Type B pancreatic cell (in vitro differentiated cells): ENCODE measurements around the gene PRDM2. TPM values are rescaled to one million over a fixed set of nuclear protein-coding genes. Genes with fewer than 3 reads are reported as not detected.
"Not testable (repeated sequence)": the region's sequence is repeated elsewhere in the genome, so short reads cannot be mapped to it uniquely, and the experiment has no call there.

Experiments used
- DNase-seq: peaks from one replicate; pipeline ENCODE4 v3.0.0; 2021; ENCODE audit warnings: mixed read lengths; ENCODE audit not compliant: unreplicated experiment; ENCODE audit errors: extremely low spot score
- H3K27ac Mint-ChIP-seq: 2 replicates; pipeline ENCODE4 v1.8.0; 2021; ENCODE audit warnings: mild to moderate bottlenecking, mixed read lengths
- H3K27me3 Mint-ChIP-seq: 2 replicates; pipeline ENCODE4 v1.8.0; 2021; ENCODE audit warnings: mixed read lengths
- H3K36me3 Mint-ChIP-seq: 2 replicates; pipeline ENCODE4 v1.8.0; 2021; ENCODE audit warnings: mixed read lengths
- H3K4me1 Mint-ChIP-seq: one replicate; pipeline ENCODE4 v1.8.0; 2021; ENCODE audit warnings: mixed read lengths; ENCODE audit not compliant: unreplicated experiment
- H3K4me3 Mint-ChIP-seq: 2 replicates; pipeline ENCODE4 v1.8.0; 2021; ENCODE audit warnings: mild to moderate bottlenecking, mixed read lengths
- H3K9me3 Mint-ChIP-seq: 2 replicates; pipeline ENCODE4 v1.8.0; 2021; ENCODE audit warnings: mixed read lengths
- CTCF ChIP-seq: fragments of 200-600 bp; sonication (generic); conservative IDR thresholded peaks from 2 replicates; pipeline ENCODE4 v1.5.0; 2021; ENCODE audit warnings: antibody characterized with exemption, mild to moderate bottlenecking
- total RNA-seq: library from RNA; stranded (reverse); gene quantifications from 2 replicates; pipeline ENCODE4 v1.2.1, GENCODE V29; 2021; ENCODE audit warnings: low replicate concordance

PRDM2 gene
- total RNA-seq, 1 donor from 2014 or later: 44.6 TPM

- Mint-ChIP-seq H3K36me3 (peaks cover 6% of the 10 kb centered on the region), H3K27ac (no peak overlapping the region), H3K4me3 (no peak overlapping the region), H3K4me1 (peaks cover 19% of the 10 kb centered on the region), H3K9me3 (no peaks in the 10 kb centered on the region), H3K27me3 (no peaks in the 10 kb centered on the region)
- no peak for DNase-seq
- no peak for TF ChIP-seq CTCF
Observed at GRCh38 chr1:13707164-13707563, 7.2 kb downstream of the PRDM2 start.

DNA sequence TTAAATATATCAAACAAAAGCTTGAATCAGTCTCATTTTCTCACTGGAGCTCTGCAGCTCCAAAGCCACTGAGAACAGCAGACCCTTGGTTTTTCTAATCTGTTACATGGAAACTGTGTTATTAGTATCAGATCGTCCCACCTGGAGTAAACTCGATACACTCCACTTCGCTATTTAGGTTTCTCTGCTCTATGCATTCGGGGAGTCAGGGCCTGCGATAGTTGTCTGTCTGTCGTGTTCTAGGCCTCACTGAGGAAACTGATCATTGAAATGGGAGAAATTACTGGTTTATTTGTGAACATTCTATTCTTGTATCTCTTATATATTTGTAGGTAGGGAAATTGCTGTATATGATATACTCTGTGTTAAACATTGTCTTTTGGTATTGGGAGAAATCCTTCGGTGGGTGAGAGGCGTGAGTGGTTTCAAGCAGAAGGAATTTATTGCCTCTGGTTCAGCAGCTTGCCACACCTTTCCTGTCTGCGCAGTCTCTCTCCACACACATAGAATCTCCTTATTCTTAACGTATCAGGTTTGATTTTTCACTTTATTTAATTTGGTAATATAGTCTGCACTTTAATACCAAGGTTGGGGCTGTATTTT is 8.5 kb downstream of the PRDM2 start:
- Mint-ChIP-seq H3K9me3 (no peaks in the 10 kb centered on the region), H3K27me3 (no peaks in the 10 kb centered on the region), H3K4me1 (peaks cover 19% of the 10 kb centered on the region), H3K36me3 (peaks cover 6% of the 10 kb centered on the region), H3K4me3 (no peak overlapping the region), H3K27ac (peak overlapping the region; percentile 63)
- DNase-seq: no peak
- TF ChIP-seq CTCF: no peak

DNA sequence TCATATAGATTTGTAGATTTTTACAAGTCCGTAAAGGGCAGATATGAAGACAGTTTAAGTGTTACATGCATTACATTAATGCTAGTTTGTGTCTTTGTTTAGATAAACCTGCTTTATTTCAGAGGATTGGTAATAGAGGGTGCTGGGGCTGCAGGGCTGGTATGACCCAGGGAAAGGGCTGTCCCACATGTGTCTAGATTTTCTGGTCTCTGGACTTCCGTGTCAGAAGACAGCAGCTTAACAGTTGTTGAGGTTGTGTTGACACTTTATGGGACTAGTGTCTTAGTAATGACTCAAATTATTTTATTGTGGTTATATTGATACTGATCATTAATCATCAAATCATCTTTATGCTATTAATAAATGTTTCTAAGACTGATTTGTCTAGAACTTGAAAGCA is 10.1 kb downstream of the PRDM2 start:
- Mint-ChIP-seq H3K4me3 (no peak overlapping the region), H3K9me3 (no peaks in the 10 kb centered on the region), H3K36me3 (peaks cover 6% of the 10 kb centered on the region), H3K27ac (no peak overlapping the region), H3K27me3 (no peaks in the 10 kb centered on the region), H3K4me1 (peaks cover 19% of the 10 kb centered on the region)
- TF ChIP-seq CTCF: no peak
- DNase-seq: no peak

- Mint-ChIP-seq H3K27me3 (no peaks in the 10 kb centered on the region), H3K9me3 (peaks cover 4% of the 10 kb centered on the region), H3K27ac (no peak overlapping the region), H3K36me3 (peaks cover 11% of the 10 kb centered on the region), H3K4me1 (no peaks in the 10 kb centered on the region), H3K4me3 (no peak overlapping the region)
- peak; percentile 67 for TF ChIP-seq CTCF
- no peak for DNase-seq
Observed at GRCh38 chr1:13714851-13715250, 14.9 kb downstream of the PRDM2 start.

- H3K27me3 Mint-ChIP-seq, H3K4me1 Mint-ChIP-seq, H3K9me3 Mint-ChIP-seq, H3K4me3 Mint-ChIP-seq, H3K27ac Mint-ChIP-seq, DNase-seq: not testable (repeated sequence)
- H3K36me3 Mint-ChIP-seq: peaks cover 11% of the 10 kb centered on the region
Observed at GRCh38 chr1:13715616-13716287, 15.8 kb downstream of the PRDM2 start.

GRCh38 chr1:13722808-13723360 is 22.9 kb downstream of the PRDM2 start:
- Mint-ChIP-seq H3K9me3 (no peaks in the 10 kb centered on the region), H3K27ac (no peak overlapping the region), H3K36me3 (peaks cover 8% of the 10 kb centered on the region), H3K27me3 (no peaks in the 10 kb centered on the region), H3K4me1 (peaks cover 13% of the 10 kb centered on the region), H3K4me3 (no peak overlapping the region)
- DNase-seq: no peak
- TF ChIP-seq CTCF: no peak
